Ascending aorta (tissue), 2 donors: ENCODE results near the gene ZNF462. TPM values are rescaled to one million over a fixed set of nuclear protein-coding genes. Genes with fewer than 3 reads are reported as not detected.

ENCODE experiments used
- DNase-seq, 2 donors: peaks; one replicate each; pipeline ENCODE4 v3.0.0-alpha.2; 2019; ENCODE audit warnings: low spot score in 2 of 2
- H3K27ac ChIP-seq, 2 donors: fragments of 200-600 bp; sonication (generic); one replicate each; pipeline ENCODE4 v1.5.1; 2016 to 2017; ENCODE audit warnings: mild to moderate bottlenecking in 1 of 2
- H3K27me3 ChIP-seq: fragments of 200-600 bp; sonication (generic); one replicate; pipeline ENCODE4 v1.5.1; 2017
- H3K36me3 ChIP-seq, 2 donors: fragments of 200-600 bp; sonication (generic); one replicate each; pipeline ENCODE4 v1.5.1; 2016
- H3K4me1 ChIP-seq, 2 donors: fragments of 200-600 bp; sonication (generic); one replicate each; pipeline ENCODE4 v1.5.1; 2016 to 2017; ENCODE audit warnings: mild to moderate bottlenecking in 1 of 2
- H3K4me3 ChIP-seq, 2 donors: fragments of 200-600 bp; sonication (generic); one replicate each; pipeline ENCODE4 v1.5.1; 2016 to 2017; ENCODE audit warnings: mild to moderate bottlenecking in 1 of 2
- H3K9me3 ChIP-seq, 2 donors: fragments of 200-600 bp; sonication (generic); one replicate each; pipeline ENCODE4 v1.5.1; 2016
- CTCF ChIP-seq, 3 experiments: fragments of 200-600 bp in 2 of 3; fragments of 450-650 bp in 1 of 3; sonication (generic) in 2 of 3; IDR thresholded peaks; one replicate each; pipeline ENCODE4 v1.5.1; 2016 to 2019; ENCODE audit warnings: antibody characterized with exemption in 3 of 3, mild to moderate bottlenecking in 1 of 3, moderate library complexity in 1 of 3
- intact Hi-C: fragments of 100-400 bp; cut with DNase I; formaldehyde crosslinking; loops from one replicate; pipeline ENCODE4 v1.15.1; 2023
- total RNA-seq: library from RNA; depleted of rRNA; stranded (reverse); fragments of >200 nt; gene quantifications from one replicate; pipeline ENCODE4 v1.1.0, GENCODE V29; 2016

ZNF462 gene
- total RNA-seq, 1 donor from 2014 or later: 8.8 TPM

- intact Hi-C loops: no loop called here
- H3K4me3 ChIP-seq: no peak overlapping the region
- peaks cover 0 to 5% of the 10 kb centered on the region in 2 donors for H3K36me3 ChIP-seq
- no peaks in the 10 kb centered on the region for H3K4me1 ChIP-seq
- DNase-seq: no peak
- no peak overlapping the region for H3K27ac ChIP-seq
- H3K9me3 ChIP-seq: no peaks in the 10 kb centered on the region
- TF ChIP-seq CTCF (IDR thresholded peaks at IDR 0.05): no peak
- no peaks in the 10 kb centered on the region for H3K27me3 ChIP-seq
Measured at GRCh38 chr9:106992186-106992585, 129.2 kb downstream of the ZNF462 start.

DNA sequence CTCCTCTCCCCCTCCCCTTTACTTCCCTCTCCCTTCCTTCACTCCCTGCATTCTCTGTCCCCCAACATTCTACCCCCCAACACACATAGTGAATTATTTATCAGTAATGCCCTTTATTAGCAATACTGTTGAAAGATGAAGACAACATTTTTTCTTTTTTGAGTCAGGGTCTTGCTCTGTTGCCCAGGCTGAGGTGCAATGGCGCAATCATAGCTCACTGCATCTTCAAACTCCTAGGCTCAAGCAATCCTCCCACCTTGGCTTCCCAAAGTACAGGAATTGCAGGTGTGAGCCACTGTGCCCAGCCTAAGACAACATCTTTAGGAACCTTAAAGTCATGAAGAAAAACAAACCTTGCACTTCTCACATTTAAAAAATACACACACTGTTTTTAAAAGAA is 130.6 kb downstream of the ZNF462 start:
- Histone ChIP-seq H3K27ac (no peak overlapping the region), H3K9me3 (no peaks in the 10 kb centered on the region), H3K4me1 (no peaks in the 10 kb centered on the region), H3K27me3 (no peaks in the 10 kb centered on the region), H3K36me3 (peaks cover 0 to 5% of the 10 kb centered on the region in 2 donors), H3K4me3 (no peak overlapping the region)
- intact Hi-C loops: no loop called here
- no peak for TF ChIP-seq CTCF (IDR thresholded peaks at IDR 0.05)
- DNase-seq: no peak

- H3K27ac ChIP-seq: no peak overlapping the region
- H3K4me1 ChIP-seq: no peaks in the 10 kb centered on the region
- H3K27me3 ChIP-seq: no peaks in the 10 kb centered on the region
- no peak overlapping the region for H3K4me3 ChIP-seq
- H3K9me3 ChIP-seq: no peaks in the 10 kb centered on the region
- no peaks in the 10 kb centered on the region for H3K36me3 ChIP-seq
- intact Hi-C loops: no loop called here
- DNase-seq: no peak
- no peak for TF ChIP-seq CTCF (IDR thresholded peaks at IDR 0.05)
Measured at GRCh38 chr9:106994463-106994862, 131.5 kb downstream of the ZNF462 start.

GRCh38 chr9:107000218-107000617 is 137.3 kb downstream of the ZNF462 start:
- intact Hi-C loops: no loop called here
- Histone ChIP-seq H3K27ac (no peak overlapping the region), H3K4me3 (no peak overlapping the region), H3K27me3 (no peaks in the 10 kb centered on the region), H3K4me1 (no peaks in the 10 kb centered on the region), H3K36me3 (peaks cover 0 to 8% of the 10 kb centered on the region in 2 donors), H3K9me3 (no peaks in the 10 kb centered on the region)
- DNase-seq: no peak
- TF ChIP-seq CTCF (IDR thresholded peaks at IDR 0.05): no peak

- H3K36me3 ChIP-seq: peaks cover 0 to 26% of the 10 kb centered on the region in 2 donors
Measured at GRCh38 chr9:107005201-107005600, 142.2 kb downstream of the ZNF462 start.

More at GRCh38 chr9:107005201-107005600, 142.2 kb downstream of the ZNF462 start:
- Histone ChIP-seq H3K4me3 (no peak overlapping the region), H3K9me3 (no peaks in the 10 kb centered on the region), H3K27me3 (no peaks in the 10 kb centered on the region), H3K27ac (no peak overlapping the region), H3K4me1 (no peaks in the 10 kb centered on the region)
- intact Hi-C loops: no loop called here
- TF ChIP-seq CTCF (IDR thresholded peaks at IDR 0.05): no peak
- DNase-seq: no peak
